Hindlimb muscle (tissue), 1 donor: ENCODE measurements around the gene NDUFB6. TPM values are rescaled to one million over a fixed set of nuclear protein-coding genes. Genes with fewer than 3 reads are reported as not detected.
"Not testable (repeated sequence)": the region's sequence is repeated elsewhere in the genome, so short reads cannot be mapped to it uniquely, and the experiment has no call there.

Source experiments
- DNase-seq: peaks from one replicate; pipeline ENCODE4 v3.0.0-alpha.2; 2013
- polyA plus RNA-seq: library from polyadenylated mRNA; unstranded; fragments of 120-200 nt; gene quantifications from one replicate; pipeline ENCODE4 v1.2.1, GENCODE V29; 2013; ENCODE audit not compliant: insufficient read length

Gene NDUFB6
- 62.8 TPM for polyA plus RNA-seq

- DNase-seq: peak; percentile 96
Measured at GRCh38 chr9:32572900-32573523, at the start of gene NDUFB6. TSS of gene NDUFB6 (minus strand) at chr9:32573159. CDS start at chr9:32573060, 99 bp downstream.

- DNase-seq: no peak
Measured at GRCh38 chr9:32618261-32618660, 45.3 kb upstream of the NDUFB6 start.

- no peak for DNase-seq
Measured at GRCh38 chr9:32606811-32607210, 33.9 kb upstream of the NDUFB6 start.

GRCh38 chr9:32603914-32604852, 31.2 kb upstream of the NDUFB6 start:
- no peak for DNase-seq

- not testable (repeated sequence) for DNase-seq
Measured at GRCh38 chr9:32599021-32599420, 26.1 kb upstream of the NDUFB6 start.

- no peak for DNase-seq
Measured at GRCh38 chr9:32596936-32597335, 24.0 kb upstream of the NDUFB6 start.

- DNase-seq: no peak
Measured at GRCh38 chr9:32596096-32596865, 23.3 kb upstream of the NDUFB6 start.

- no peak for DNase-seq
Measured at GRCh38 chr9:32590898-32591297, 17.9 kb upstream of the NDUFB6 start.

GRCh38 chr9:32590476-32590875, 17.5 kb upstream of the NDUFB6 start:
- DNase-seq: no peak

GRCh38 chr9:32589083-32589723, 16.2 kb upstream of the NDUFB6 start:
- DNase-seq: peak; percentile 39

GRCh38 chr9:32587901-32588300, 14.9 kb upstream of the NDUFB6 start:
- no peak for DNase-seq

- DNase-seq: no peak
Measured at GRCh38 chr9:32584784-32585183, 11.8 kb upstream of the NDUFB6 start.

GRCh38 chr9:32581512-32582143, 8.7 kb upstream of the NDUFB6 start:
- peak; percentile 24 for DNase-seq

- no peak for DNase-seq
Measured at GRCh38 chr9:32580631-32581300, 7.8 kb upstream of the NDUFB6 start.

- DNase-seq: peak; percentile 49
Measured at GRCh38 chr9:32579706-32580331, 6.9 kb upstream of the NDUFB6 start.

GRCh38 chr9:32578976-32579375, 6.0 kb upstream of the NDUFB6 start:
- DNase-seq: no peak

- DNase-seq: no peak
Measured at GRCh38 chr9:32577316-32577715, 4.4 kb upstream of the NDUFB6 start.

- no peak for DNase-seq
Measured at GRCh38 chr9:32574858-32575257, 1.9 kb upstream of the NDUFB6 start.

- DNase-seq: no peak
Measured at GRCh38 chr9:32573821-32574220, 862 bp upstream of the NDUFB6 start.

GRCh38 chr9:32571969-32572899, 725 bp downstream of the NDUFB6 start:
- DNase-seq: no peak
